Neural progenitor cell (in vitro differentiated cells): ENCODE data around the gene SLC27A1. TPM values are rescaled to one million over a fixed set of nuclear protein-coding genes. Genes with fewer than 3 reads are reported as not detected.

Source experiments
- DNase-seq: peaks from one replicate; pipeline ENCODE4 v3.0.0-alpha.2; 2016; ENCODE audit warnings: low spot score
- H2AFZ ChIP-seq: fragments of 200-600 bp; sonication (generic); replicated peaks from 2 replicates; pipeline ENCODE4 v1.6.1; 2016; ENCODE audit warnings: antibody characterized with exemption
- H3F3A ChIP-seq: fragments of 200-600 bp; sonication (generic); 2 replicates; pipeline ENCODE4 v1.6.1; 2016; ENCODE audit warnings: antibody characterized with exemption, low read depth
- H3K27ac ChIP-seq: fragments of 200-600 bp; sonication (generic); 2 replicates; pipeline ENCODE4 v1.5.1; 2016; ENCODE audit warnings: mild to moderate bottlenecking
- H3K27me3 ChIP-seq: fragments of 200-600 bp; sonication (generic); 2 replicates; pipeline ENCODE4 v1.6.1; 2016; ENCODE audit warnings: mild to moderate bottlenecking, moderate library complexity
- H3K36me3 ChIP-seq: fragments of 200-600 bp; sonication (generic); 2 replicates; pipeline ENCODE4 v1.5.1; 2016
- H3K4me1 ChIP-seq: fragments of 200-600 bp; sonication (generic); 2 replicates; pipeline ENCODE4 v1.6.1; 2016; ENCODE audit warnings: mixed run types
- H3K4me2 ChIP-seq: fragments of 200-600 bp; sonication (generic); 2 replicates; pipeline ENCODE4 v1.6.1; 2016
- H3K4me3 ChIP-seq: fragments of 200-600 bp; sonication (generic); 2 replicates; pipeline ENCODE4 v1.5.1; 2016
- H3K79me2 ChIP-seq: fragments of 200-600 bp; sonication (generic); 2 replicates; pipeline ENCODE4 v1.6.1; 2016; ENCODE audit warnings: low read depth
- H3K9ac ChIP-seq: fragments of 200-600 bp; sonication (generic); 2 replicates; pipeline ENCODE4 v1.6.1; 2016
- H3K9me3 ChIP-seq: fragments of 200-600 bp; sonication (generic); 2 replicates; pipeline ENCODE4 v1.5.1; 2016; ENCODE audit warnings: low read depth
- H4K20me1 ChIP-seq: fragments of 200-600 bp; sonication (generic); 2 replicates; pipeline ENCODE4 v1.6.1; 2016; ENCODE audit warnings: low read depth
- H3K27ac Mint-ChIP-seq: 3 replicates; pipeline ENCODE4 v1.8.0; 2021; ENCODE audit warnings: mixed read lengths
- H3K27me3 Mint-ChIP-seq: 2 replicates; pipeline ENCODE4 v1.8.0; 2022; ENCODE audit warnings: low read depth, mild to moderate bottlenecking, inconsistent platforms, moderate library complexity, mixed read lengths; ENCODE audit not compliant: insufficient read depth
- H3K36me3 Mint-ChIP-seq: 3 replicates; pipeline ENCODE4 v1.8.0; 2021; ENCODE audit warnings: mixed read lengths
- H3K4me1 Mint-ChIP-seq: 3 replicates; pipeline ENCODE4 v1.8.0; 2021; ENCODE audit warnings: mixed read lengths
- H3K4me3 Mint-ChIP-seq: 3 replicates; pipeline ENCODE4 v1.8.0; 2021; ENCODE audit warnings: mild to moderate bottlenecking, moderate library complexity, mixed read lengths
- H3K9me3 Mint-ChIP-seq: 3 replicates; pipeline ENCODE4 v1.8.0; 2020; ENCODE audit warnings: mixed read lengths
- EZH2 ChIP-seq: fragments of 200-600 bp; sonication (generic); IDR thresholded peaks from 2 replicates; pipeline ENCODE4 v1.6.1; 2017; ENCODE audit warnings: antibody characterized with exemption, mild to moderate bottlenecking, moderate library complexity
- EZH2phosphoT487 ChIP-seq: fragments of 200-600 bp; sonication (generic); IDR thresholded peaks from 2 replicates; pipeline ENCODE4 v1.6.1; 2017; ENCODE audit warnings: antibody characterized with exemption
- total RNA-seq: library from RNA; depleted of rRNA; stranded (reverse); fragments of >200 nt; gene quantifications from 2 replicates; pipeline ENCODE4 v1.2.3, GENCODE V29; 2015; ENCODE audit warnings: low replicate concordance
- TF ChIP-seq, protein P1 (sequence below): fragments of 200-600 bp; sonication (generic); IDR thresholded peaks from 2 replicates; pipeline ENCODE4 v1.5.1; 2017; ENCODE audit warnings: antibody characterized with exemption, mild to moderate bottlenecking

SLC27A1 gene
- 13.9 and 22.4 TPM in 2 replicates for total RNA-seq

DNA sequence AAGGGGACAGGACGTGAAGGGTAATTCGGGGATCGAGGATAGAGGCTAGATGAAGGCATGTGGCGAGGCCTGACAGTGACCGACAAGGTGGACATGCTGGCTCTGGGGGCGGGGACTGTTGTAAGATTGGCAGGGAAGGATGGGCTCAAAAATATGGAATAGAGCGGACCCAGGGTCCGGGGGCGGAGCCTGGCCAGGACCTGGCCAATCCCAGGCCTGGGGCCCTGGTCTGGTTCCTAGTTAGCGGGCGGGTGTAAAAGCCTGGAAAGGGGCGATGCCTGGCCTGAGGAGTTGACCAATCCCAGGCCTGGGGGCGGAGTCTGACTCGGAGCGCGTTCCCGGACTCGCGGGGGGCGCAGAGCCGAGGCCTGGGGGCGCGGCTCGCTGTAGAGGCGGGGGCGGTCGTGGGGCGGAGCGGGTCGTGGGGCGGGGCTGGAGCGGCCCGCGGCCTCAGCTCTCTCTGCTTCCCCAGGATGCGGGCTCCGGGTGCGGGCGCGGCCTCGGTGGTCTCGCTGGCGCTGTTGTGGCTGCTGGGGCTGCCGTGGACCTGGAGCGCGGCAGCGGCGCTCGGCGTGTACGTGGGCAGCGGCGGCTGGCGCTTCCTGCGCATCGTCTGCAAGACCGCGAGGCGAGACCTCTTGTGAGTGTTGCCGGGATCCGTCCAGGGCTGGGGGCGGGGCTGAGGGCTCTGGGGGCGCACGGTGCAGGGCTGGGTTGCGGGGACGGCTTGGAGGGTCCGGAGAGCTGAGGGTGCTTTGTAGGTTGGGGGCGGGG, at the start of gene SLC27A1:
Gene SLC27A1, plus strand, starts transcription at position 457 of the 774 bp plus-strand sequence. Its CDS starts 17 bp downstream, at position 474.
- peaks cover 26% of the 10 kb centered on the region for H3K27me3 ChIP-seq
- Mint-ChIP-seq H3K4me1 (peaks cover 34% of the 10 kb centered on the region), H3K4me3 (peak within 1 kb of the TSS; percentile 92), H3K36me3 (peaks cover 3% of the 10 kb centered on the region), H3K27ac (peak within 1 kb of the TSS; percentile 86), H3K9me3 (no peaks in the 10 kb centered on the region), H3K27me3 (peaks cover 11% of the 10 kb centered on the region)
- H3K27ac ChIP-seq = no peak within 1 kb of the TSS
- H3K4me1 ChIP-seq = peaks cover 12% of the 10 kb centered on the region
- no peaks in the 10 kb centered on the region for H3K79me2 ChIP-seq
- H3K9me3 ChIP-seq = no peaks in the 10 kb centered on the region
- peak within 1 kb of the TSS; percentile 86 for H3K4me3 ChIP-seq
- H2AFZ ChIP-seq = peak within 1 kb of the TSS; percentile 98
- H3K36me3 ChIP-seq = no peaks in the 10 kb centered on the region
- peak within 1 kb of the TSS; percentile 96 for H3K4me2 ChIP-seq
- H4K20me1 ChIP-seq = peaks cover 3% of the 10 kb centered on the region
- H3F3A ChIP-seq = peaks cover 18% of the 10 kb centered on the region
- TF ChIP-seq, protein P1, sequence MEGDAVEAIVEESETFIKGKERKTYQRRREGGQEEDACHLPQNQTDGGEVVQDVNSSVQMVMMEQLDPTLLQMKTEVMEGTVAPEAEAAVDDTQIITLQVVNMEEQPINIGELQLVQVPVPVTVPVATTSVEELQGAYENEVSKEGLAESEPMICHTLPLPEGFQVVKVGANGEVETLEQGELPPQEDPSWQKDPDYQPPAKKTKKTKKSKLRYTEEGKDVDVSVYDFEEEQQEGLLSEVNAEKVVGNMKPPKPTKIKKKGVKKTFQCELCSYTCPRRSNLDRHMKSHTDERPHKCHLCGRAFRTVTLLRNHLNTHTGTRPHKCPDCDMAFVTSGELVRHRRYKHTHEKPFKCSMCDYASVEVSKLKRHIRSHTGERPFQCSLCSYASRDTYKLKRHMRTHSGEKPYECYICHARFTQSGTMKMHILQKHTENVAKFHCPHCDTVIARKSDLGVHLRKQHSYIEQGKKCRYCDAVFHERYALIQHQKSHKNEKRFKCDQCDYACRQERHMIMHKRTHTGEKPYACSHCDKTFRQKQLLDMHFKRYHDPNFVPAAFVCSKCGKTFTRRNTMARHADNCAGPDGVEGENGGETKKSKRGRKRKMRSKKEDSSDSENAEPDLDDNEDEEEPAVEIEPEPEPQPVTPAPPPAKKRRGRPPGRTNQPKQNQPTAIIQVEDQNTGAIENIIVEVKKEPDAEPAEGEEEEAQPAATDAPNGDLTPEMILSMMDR = no peak
- no peak for TF ChIP-seq EZH2phosphoT487
- TF ChIP-seq EZH2 = no peak
- peak; percentile 100 for DNase-seq
- H3K9ac ChIP-seq = peak within 1 kb of the TSS; percentile 32

DNA sequence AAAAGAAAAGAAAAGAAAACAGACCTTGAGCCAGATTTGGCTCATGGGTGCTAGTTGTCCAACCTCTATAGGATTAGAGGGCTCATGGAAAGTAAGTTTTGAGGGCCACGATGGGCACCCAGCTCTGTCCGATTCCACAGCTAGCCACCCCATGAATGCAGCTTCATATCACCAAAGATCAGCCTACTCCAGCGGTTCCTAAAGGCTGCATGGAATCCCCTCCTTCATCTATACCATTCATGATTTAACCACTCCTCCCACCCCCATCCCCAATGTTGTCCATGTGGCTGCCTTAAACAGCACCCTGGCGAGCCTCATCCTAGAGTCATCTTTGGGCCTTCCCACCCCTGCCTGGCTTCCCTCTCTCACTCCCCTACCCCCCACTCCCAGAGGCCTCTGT, 48.4 kb upstream of the SLC27A1 start:
- Histone ChIP-seq H2AFZ (no peak overlapping the region), H3K36me3 (no peaks in the 10 kb centered on the region), H3K4me1 (peaks cover 5% of the 10 kb centered on the region), H3K4me3 (no peak overlapping the region), H3K79me2 (no peaks in the 10 kb centered on the region), H3K27ac (no peak overlapping the region), H3K9me3 (no peaks in the 10 kb centered on the region), H3K9ac (no peak overlapping the region), H3K27me3 (no peaks in the 10 kb centered on the region), H3K4me2 (no peak overlapping the region), H4K20me1 (no peaks in the 10 kb centered on the region), H3F3A (peaks cover 38% of the 10 kb centered on the region)
- peaks cover 24% of the 10 kb centered on the region for H3K4me1 Mint-ChIP-seq
- H3K27ac Mint-ChIP-seq = no peak overlapping the region
- DNase-seq = no peak
- H3K36me3 Mint-ChIP-seq = peaks cover 2% of the 10 kb centered on the region
- TF ChIP-seq, protein P1 = no peak
- TF ChIP-seq EZH2phosphoT487 (no peak), EZH2 (no peak)
- H3K27me3 Mint-ChIP-seq = peaks cover 5% of the 10 kb centered on the region
- H3K9me3 Mint-ChIP-seq = no peaks in the 10 kb centered on the region
- H3K4me3 Mint-ChIP-seq = peak overlapping the region; percentile 50

DNA sequence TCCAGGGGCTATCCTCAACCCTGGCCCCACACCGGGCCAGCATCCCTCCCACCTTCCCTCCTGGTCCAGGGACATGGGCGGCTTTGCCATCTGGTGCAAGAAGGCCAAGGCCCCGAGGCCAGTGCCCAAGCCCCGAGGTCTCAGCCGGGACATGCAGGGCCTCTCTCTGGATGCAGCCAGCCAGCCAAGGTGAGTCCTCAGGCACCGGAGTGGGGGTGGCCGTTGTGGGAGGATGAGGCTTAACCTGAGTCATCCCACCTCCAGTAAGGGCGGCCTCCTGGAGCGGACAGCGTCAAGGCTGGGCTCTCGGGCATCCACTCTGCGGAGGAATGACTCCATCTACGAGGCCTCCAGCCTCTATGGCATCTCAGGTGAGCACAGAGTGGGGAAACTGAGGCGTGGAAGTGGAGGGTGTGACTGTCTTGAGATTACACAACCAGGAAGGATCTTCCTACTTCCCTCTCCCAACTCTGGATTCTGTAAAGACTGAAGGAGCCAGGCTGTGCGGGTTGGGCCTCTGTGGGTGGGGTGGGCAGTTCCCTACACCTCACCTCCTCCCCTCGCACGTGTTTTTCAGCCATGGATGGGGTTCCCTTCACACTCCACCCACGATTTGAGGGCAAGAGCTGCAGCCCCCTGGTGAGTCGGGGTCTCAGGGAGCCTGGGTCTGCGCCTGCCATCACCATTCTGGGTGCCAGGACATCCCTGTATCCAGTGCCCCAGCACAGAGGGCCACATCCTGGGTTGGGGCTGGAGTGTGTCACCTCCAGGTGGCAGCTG, 46.7 kb upstream of the SLC27A1 start:
- no peak overlapping the region for H3K4me2 ChIP-seq
- H4K20me1 ChIP-seq = no peaks in the 10 kb centered on the region
- peak overlapping the region; percentile 50 for H3K4me3 Mint-ChIP-seq
- H3K4me1 ChIP-seq = peaks cover 5% of the 10 kb centered on the region
- H3K27ac Mint-ChIP-seq = no peak overlapping the region
- no peak overlapping the region for H3K27ac ChIP-seq
- peaks cover 4% of the 10 kb centered on the region for H3K27me3 Mint-ChIP-seq
- no peaks in the 10 kb centered on the region for H3K9me3 ChIP-seq
- H3K36me3 ChIP-seq = no peaks in the 10 kb centered on the region
- peaks cover 2% of the 10 kb centered on the region for H3K36me3 Mint-ChIP-seq
- peaks cover 23% of the 10 kb centered on the region for H3K4me1 Mint-ChIP-seq
- H3K9me3 Mint-ChIP-seq = no peaks in the 10 kb centered on the region
- H3K27me3 ChIP-seq = no peaks in the 10 kb centered on the region
- no peaks in the 10 kb centered on the region for H3K79me2 ChIP-seq
- H2AFZ ChIP-seq = no peak overlapping the region
- TF ChIP-seq, protein P1 = no peak
- TF ChIP-seq EZH2 = no peak
- TF ChIP-seq EZH2phosphoT487 = no peak
- no peak overlapping the region for H3K4me3 ChIP-seq
- peaks cover 26% of the 10 kb centered on the region for H3F3A ChIP-seq
- DNase-seq = no peak
- no peak overlapping the region for H3K9ac ChIP-seq
